Mononuclear cell (primary cell): ENCODE data around the gene SBF2. TPM values are rescaled to one million over a fixed set of nuclear protein-coding genes. Genes with fewer than 3 reads are reported as not detected.

ENCODE experiments used
- H3K27me3 ChIP-seq: 2 replicates; pipeline ENCODE4 v1.6.0; 2011; ENCODE audit warnings: low read length, control low read depth; ENCODE audit not compliant: insufficient read depth
- H3K4me1 ChIP-seq: 2 replicates; pipeline ENCODE4 v1.5.1; 2011; ENCODE audit warnings: mild to moderate bottlenecking, low read length, control low read depth; ENCODE audit not compliant: insufficient read depth
- H3K4me3 ChIP-seq: 2 replicates; pipeline ENCODE4 v1.5.1; 2011; ENCODE audit warnings: mild to moderate bottlenecking, low read length, moderate library complexity
- H3K9me3 ChIP-seq: 2 replicates; pipeline ENCODE4 v1.5.1; 2011; ENCODE audit warnings: low read depth, mild to moderate bottlenecking, control low read depth, low read length
- total RNA-seq: library from RNA; depleted of rRNA; stranded (reverse); fragments of >200 nt; gene quantifications from one replicate; pipeline ENCODE4 v1.2.3, GENCODE V29; 2012

Gene SBF2
- total RNA-seq, 1 donor = 35.1 TPM

- Histone ChIP-seq H3K4me3 (no peak overlapping the region), H3K27me3 (no peaks in the 10 kb centered on the region), H3K9me3 (no peaks in the 10 kb centered on the region), H3K4me1 (no peaks in the 10 kb centered on the region)
These were observed 68.5 kb downstream of the SBF2 start for GRCh38 chr11:10225553-10225952.

- no peaks in the 10 kb centered on the region for H3K4me1 ChIP-seq
- H3K9me3 ChIP-seq = no peaks in the 10 kb centered on the region
- no peaks in the 10 kb centered on the region for H3K27me3 ChIP-seq
- no peak overlapping the region for H3K4me3 ChIP-seq
These were observed 71.6 kb downstream of the SBF2 start for GRCh38 chr11:10222399-10222798.

- no peaks in the 10 kb centered on the region for H3K9me3 ChIP-seq
- H3K4me1 ChIP-seq = no peaks in the 10 kb centered on the region
- no peak overlapping the region for H3K4me3 ChIP-seq
- no peaks in the 10 kb centered on the region for H3K27me3 ChIP-seq
These were observed 72.7 kb downstream of the SBF2 start for GRCh38 chr11:10221342-10221741.

DNA sequence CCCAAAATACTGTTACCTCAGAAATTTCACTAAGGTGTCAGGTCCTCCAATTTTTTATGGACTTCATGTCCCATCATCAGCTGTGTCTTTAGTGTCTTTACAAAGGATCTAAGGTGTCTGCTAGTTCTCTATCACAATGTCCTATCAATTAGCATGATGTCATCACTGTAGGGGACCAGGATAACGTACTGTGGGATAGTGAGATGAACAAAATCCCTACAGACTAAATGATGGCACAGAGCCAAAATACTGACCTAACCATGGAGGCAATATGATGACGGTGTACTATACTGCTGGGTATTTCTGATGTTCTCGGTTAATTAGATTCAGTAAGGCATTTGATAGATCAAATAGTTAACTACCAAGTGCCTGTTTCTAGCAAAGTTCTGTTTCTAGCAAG, 82.5 kb downstream of the SBF2 start:
- Histone ChIP-seq H3K4me3 (no peak overlapping the region), H3K9me3 (no peaks in the 10 kb centered on the region), H3K4me1 (no peaks in the 10 kb centered on the region), H3K27me3 (no peaks in the 10 kb centered on the region)

DNA sequence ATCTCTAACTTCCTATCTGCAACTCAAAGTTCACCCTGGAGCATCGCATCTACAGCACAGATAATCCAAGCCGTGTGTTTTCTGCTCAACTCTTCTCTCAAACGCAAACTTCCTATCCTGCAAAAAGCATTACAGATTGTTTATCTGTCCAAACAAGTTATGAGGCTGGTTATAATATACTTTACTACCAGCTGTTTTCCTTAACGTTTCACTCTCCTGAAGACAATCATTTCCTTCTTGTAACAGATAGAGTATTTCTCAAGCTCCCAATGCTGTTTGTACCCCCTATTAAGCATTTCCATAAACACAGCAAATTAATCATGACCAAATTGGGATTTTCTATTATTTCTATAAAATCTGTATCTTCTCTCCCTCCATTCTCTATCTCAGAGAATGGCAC, 84.7 kb downstream of the SBF2 start:
- no peaks in the 10 kb centered on the region for H3K9me3 ChIP-seq
- no peaks in the 10 kb centered on the region for H3K4me1 ChIP-seq
- H3K27me3 ChIP-seq = no peaks in the 10 kb centered on the region
- no peak overlapping the region for H3K4me3 ChIP-seq

DNA sequence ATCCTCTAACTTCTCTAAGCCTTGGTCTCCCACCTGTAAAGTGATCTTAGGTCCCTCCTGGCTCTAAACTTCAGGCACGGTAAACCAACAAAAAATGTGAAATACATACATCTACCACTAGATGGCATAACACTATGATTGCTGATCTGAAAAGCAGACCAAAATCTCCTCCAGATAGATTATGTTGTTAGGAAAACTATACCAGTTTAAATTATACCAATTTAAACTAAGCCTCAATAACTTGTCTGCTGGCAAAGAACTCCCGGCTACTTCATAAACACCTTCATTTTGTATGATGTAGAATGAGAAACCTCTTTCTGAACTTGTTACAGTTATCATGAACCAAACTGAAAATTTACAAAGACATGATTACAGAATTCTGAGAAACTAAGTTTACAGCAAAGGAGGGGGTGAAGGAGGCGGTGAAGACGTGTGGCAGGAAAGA, 85.9 kb downstream of the SBF2 start:
- Histone ChIP-seq H3K9me3 (peaks cover 9% of the 10 kb centered on the region), H3K27me3 (no peaks in the 10 kb centered on the region), H3K4me3 (no peak overlapping the region), H3K4me1 (no peaks in the 10 kb centered on the region)

GRCh38 chr11:10205928-10206327, 88.1 kb downstream of the SBF2 start:
- peaks cover 10% of the 10 kb centered on the region for H3K9me3 ChIP-seq
- H3K4me3 ChIP-seq = no peak overlapping the region
- no peaks in the 10 kb centered on the region for H3K27me3 ChIP-seq
- no peaks in the 10 kb centered on the region for H3K4me1 ChIP-seq

DNA sequence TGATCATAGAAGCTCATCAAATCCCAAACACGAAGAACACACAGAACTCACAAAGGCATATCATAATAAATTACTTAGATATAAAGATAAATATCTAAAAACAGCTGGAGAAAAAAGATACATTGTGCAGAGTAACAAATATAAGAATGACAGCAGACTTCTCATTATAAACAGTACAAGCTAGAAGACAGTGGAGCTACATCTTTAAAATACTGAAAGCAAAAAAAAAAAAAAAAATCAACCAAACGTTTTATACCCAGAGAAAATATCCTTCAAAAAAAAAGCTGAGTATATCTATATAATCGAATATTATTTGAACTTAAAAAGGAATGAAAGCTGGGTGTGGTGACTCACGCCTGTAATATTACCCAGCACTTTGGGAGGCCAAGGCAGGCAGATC, 90.0 kb downstream of the SBF2 start:
- Histone ChIP-seq H3K27me3 (no peaks in the 10 kb centered on the region), H3K4me1 (no peaks in the 10 kb centered on the region), H3K9me3 (peaks cover 10% of the 10 kb centered on the region), H3K4me3 (no peak overlapping the region)

DNA sequence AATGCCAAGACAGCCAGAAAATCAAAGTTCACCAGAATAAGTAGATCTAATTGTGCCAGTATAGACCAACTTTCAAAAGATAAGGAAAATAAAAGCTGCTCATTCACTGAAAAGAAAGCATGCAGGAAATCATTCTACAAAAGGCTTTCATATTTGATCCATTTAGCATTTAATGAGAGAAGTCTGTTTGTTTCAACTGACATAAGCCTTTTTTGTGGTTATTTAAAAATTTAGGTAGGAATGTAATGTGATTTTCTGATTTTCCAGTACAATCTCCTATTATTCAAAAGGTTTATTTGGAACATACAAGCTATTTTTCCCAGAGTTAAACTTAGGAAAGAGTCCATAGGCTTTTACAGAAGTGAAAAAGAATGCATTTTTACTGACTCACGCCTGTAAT, 92.7 kb downstream of the SBF2 start:
- no peak overlapping the region for H3K4me3 ChIP-seq
- H3K9me3 ChIP-seq = peaks cover 10% of the 10 kb centered on the region
- H3K4me1 ChIP-seq = no peaks in the 10 kb centered on the region
- no peaks in the 10 kb centered on the region for H3K27me3 ChIP-seq

- no peak overlapping the region for H3K4me3 ChIP-seq
- no peaks in the 10 kb centered on the region for H3K4me1 ChIP-seq
- H3K9me3 ChIP-seq = no peaks in the 10 kb centered on the region
- H3K27me3 ChIP-seq = no peaks in the 10 kb centered on the region
These were observed 96.9 kb downstream of the SBF2 start for GRCh38 chr11:10197091-10197490.

GRCh38 chr11:10192036-10192435, 102.0 kb downstream of the SBF2 start:
- no peaks in the 10 kb centered on the region for H3K4me1 ChIP-seq
- H3K9me3 ChIP-seq = no peaks in the 10 kb centered on the region
- H3K27me3 ChIP-seq = no peaks in the 10 kb centered on the region
- H3K4me3 ChIP-seq = no peak overlapping the region

DNA sequence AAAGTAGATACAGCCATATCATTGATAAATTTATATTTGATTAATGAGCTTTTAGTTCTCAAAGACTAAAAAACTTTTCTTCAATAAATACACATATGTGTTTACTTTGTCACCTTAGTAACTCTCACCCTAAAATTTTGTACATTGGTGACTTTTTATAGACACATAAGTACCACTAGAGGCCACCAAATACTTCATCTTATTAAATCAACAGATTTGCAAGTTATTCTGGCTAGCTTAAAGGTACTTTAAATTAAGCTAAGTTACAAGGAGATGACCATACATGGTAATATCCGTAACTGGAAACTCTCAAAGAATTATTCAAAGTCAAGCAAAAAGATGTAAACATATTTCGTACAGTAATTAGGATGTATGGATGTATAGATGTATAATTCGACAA, 112.2 kb downstream of the SBF2 start:
- no peaks in the 10 kb centered on the region for H3K9me3 ChIP-seq
- no peak overlapping the region for H3K4me3 ChIP-seq
- no peaks in the 10 kb centered on the region for H3K27me3 ChIP-seq
- no peaks in the 10 kb centered on the region for H3K4me1 ChIP-seq

DNA sequence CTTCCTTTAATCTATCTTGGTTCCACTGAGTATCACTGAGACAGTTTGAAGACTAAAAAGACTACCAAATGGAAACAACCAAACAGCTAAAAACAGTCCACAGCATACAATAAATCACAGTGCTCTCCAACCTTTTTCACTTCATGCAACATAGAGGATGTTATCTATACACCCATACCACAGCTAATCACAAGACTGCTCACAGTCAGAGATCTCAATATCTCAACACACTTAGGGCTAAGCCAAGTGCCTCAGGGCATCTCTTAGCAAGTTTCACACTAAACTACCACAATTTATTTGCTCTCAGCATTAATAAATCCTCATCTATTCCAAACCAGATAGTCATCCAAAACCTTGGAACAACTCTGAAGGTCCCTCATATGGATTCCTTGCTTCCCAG, 129.4 kb downstream of the SBF2 start:
- Histone ChIP-seq H3K4me1 (no peaks in the 10 kb centered on the region), H3K4me3 (no peak overlapping the region), H3K9me3 (no peaks in the 10 kb centered on the region), H3K27me3 (no peaks in the 10 kb centered on the region)

- peaks cover 6% of the 10 kb centered on the region for H3K9me3 ChIP-seq
- no peaks in the 10 kb centered on the region for H3K27me3 ChIP-seq
- no peaks in the 10 kb centered on the region for H3K4me1 ChIP-seq
- no peak overlapping the region for H3K4me3 ChIP-seq
These were observed 131.8 kb downstream of the SBF2 start for GRCh38 chr11:10162222-10162621.

DNA sequence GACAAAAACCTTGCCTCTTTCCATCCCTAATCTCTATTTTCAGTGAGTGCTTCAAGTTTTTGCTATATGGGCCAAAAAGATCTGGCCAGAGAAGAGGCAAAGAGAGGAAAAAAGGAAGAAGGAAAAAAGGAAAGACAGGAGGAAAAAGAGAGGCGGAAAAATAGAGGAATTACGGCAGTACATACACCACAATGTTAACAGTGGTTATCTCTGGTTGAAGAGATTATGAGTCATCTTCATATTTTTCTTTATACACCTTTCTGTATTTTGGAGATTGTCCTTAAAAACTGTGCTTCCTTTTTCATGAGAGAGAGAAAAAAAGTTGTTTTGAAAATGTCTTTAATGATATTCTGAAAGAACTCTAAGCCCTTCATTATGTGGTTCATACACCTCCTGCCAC, 133.7 kb downstream of the SBF2 start:
- Histone ChIP-seq H3K9me3 (peaks cover 6% of the 10 kb centered on the region), H3K27me3 (no peaks in the 10 kb centered on the region), H3K4me1 (no peaks in the 10 kb centered on the region), H3K4me3 (no peak overlapping the region)

DNA sequence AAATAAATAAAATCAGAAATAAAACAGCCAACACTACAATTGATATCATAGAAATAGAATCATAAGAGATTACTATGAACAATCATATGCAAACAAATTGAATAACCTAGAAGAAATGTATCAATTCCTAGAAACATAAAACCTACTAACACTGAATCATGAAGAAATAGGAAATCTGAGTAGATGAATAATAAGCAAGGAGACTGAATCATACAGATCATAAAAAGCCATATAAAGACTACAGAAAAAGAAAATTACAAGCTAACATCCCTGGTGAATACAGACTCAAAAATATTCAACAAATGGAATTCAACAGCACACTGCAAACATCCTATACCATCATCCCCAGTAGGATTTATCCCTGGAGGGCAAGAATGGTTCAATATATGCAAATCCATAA, 135.6 kb downstream of the SBF2 start:
- peaks cover 6% of the 10 kb centered on the region for H3K9me3 ChIP-seq
- no peaks in the 10 kb centered on the region for H3K4me1 ChIP-seq
- no peaks in the 10 kb centered on the region for H3K27me3 ChIP-seq
- H3K4me3 ChIP-seq = no peak overlapping the region
